Measurements from ENCODE around the gene PTPRF. TPM values are rescaled to one million over a fixed set of nuclear protein-coding genes. Genes with fewer than 3 reads are reported as not detected.

PTPRF gene
- total RNA-seq, 1 donor from 2014 or later, result 155 TPM

GRCh38 chr1:43541141-43541540 is 10.5 kb downstream of the PTPRF start:
- TF ChIP-seq, protein P1, sequence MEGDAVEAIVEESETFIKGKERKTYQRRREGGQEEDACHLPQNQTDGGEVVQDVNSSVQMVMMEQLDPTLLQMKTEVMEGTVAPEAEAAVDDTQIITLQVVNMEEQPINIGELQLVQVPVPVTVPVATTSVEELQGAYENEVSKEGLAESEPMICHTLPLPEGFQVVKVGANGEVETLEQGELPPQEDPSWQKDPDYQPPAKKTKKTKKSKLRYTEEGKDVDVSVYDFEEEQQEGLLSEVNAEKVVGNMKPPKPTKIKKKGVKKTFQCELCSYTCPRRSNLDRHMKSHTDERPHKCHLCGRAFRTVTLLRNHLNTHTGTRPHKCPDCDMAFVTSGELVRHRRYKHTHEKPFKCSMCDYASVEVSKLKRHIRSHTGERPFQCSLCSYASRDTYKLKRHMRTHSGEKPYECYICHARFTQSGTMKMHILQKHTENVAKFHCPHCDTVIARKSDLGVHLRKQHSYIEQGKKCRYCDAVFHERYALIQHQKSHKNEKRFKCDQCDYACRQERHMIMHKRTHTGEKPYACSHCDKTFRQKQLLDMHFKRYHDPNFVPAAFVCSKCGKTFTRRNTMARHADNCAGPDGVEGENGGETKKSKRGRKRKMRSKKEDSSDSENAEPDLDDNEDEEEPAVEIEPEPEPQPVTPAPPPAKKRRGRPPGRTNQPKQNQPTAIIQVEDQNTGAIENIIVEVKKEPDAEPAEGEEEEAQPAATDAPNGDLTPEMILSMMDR (conservative IDR thresholded peaks at IDR 0.05; ENCODE audit: low read depth, low read length), result no peak
- no peak overlapping the region for H3K4me3 ChIP-seq (ENCODE audit: low read depth, low read length)
- DNase-seq (ENCODE audit: low read depth), result no peak

DNA sequence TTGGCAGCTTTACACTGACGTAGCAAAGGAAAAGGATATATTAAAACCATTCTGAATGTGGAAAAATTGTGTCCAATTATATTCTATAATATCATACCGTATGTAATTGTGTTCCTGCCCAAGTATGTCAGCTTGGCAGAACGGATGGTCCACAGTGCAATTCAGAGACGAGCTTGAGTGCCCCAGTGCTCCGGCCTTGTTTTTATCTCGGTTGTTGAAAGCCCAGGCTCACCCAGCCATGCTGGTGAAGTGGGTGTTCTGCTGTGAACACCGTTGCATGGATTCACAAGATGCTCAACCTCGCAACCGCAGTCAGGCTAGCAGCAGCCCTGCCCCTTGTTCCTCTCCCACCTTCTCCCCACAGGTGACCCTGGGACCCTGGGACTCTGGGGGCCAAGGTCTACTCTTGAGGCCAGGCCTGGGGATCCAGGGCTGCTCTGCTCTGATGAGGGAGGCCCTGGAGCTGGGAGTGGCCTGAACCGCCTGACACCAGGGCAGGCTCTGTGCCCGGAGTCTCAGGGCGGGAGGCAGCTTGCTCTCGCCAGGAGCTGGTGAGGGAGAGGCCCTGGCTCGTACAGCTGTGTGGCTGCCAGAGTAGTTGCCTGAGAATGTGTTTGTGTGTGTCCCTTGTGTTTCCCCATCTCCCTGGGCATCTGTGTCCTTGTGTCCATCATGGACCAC is 11.2 kb downstream of the PTPRF start:
- DNase-seq (ENCODE audit: low read depth), result no peak
- TF ChIP-seq, protein P1 (conservative IDR thresholded peaks at IDR 0.05; ENCODE audit: low read depth, low read length), result no peak
- no peak overlapping the region for H3K4me3 ChIP-seq (ENCODE audit: low read depth, low read length)

- DNase-seq (ENCODE audit: low read depth), result no peak
- TF ChIP-seq, protein P1 (conservative IDR thresholded peaks at IDR 0.05; ENCODE audit: low read depth, low read length), result no peak
- no peak overlapping the region for H3K4me3 ChIP-seq (ENCODE audit: low read depth, low read length)
Observed at GRCh38 chr1:43542527-43543458, 12.1 kb downstream of the PTPRF start.

DNA sequence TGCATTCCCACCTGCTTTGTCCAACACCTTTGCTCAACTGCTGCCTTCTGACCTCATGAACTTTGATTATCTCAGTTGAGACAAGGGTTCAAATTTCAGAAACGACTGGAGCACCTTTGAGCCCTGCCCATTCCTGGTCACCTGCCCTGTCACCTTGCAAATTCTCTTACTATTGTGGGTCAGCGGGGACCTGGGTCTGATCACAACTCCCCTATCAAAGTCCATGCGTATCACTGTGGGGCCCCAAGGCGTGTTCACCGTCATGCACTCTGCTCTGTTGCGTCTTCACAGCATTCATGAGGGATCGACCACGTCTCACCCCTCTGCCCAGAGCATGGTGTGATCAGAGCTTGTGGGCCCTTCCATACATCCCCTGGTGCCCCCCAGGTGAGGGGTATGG is 12.9 kb downstream of the PTPRF start:
- no peak for DNase-seq (ENCODE audit: low read depth)
- TF ChIP-seq, protein P1 (conservative IDR thresholded peaks at IDR 0.05; ENCODE audit: low read depth, low read length), result no peak
- no peak overlapping the region for H3K4me3 ChIP-seq (ENCODE audit: low read depth, low read length)

GRCh38 chr1:43545339-43545694 is 14.6 kb downstream of the PTPRF start:
- H3K4me3 ChIP-seq (ENCODE audit: low read depth, low read length), result no peak overlapping the region
- TF ChIP-seq, protein P1 (conservative IDR thresholded peaks at IDR 0.05; ENCODE audit: low read depth, low read length), result no peak
- no peak for DNase-seq (ENCODE audit: low read depth)

DNA sequence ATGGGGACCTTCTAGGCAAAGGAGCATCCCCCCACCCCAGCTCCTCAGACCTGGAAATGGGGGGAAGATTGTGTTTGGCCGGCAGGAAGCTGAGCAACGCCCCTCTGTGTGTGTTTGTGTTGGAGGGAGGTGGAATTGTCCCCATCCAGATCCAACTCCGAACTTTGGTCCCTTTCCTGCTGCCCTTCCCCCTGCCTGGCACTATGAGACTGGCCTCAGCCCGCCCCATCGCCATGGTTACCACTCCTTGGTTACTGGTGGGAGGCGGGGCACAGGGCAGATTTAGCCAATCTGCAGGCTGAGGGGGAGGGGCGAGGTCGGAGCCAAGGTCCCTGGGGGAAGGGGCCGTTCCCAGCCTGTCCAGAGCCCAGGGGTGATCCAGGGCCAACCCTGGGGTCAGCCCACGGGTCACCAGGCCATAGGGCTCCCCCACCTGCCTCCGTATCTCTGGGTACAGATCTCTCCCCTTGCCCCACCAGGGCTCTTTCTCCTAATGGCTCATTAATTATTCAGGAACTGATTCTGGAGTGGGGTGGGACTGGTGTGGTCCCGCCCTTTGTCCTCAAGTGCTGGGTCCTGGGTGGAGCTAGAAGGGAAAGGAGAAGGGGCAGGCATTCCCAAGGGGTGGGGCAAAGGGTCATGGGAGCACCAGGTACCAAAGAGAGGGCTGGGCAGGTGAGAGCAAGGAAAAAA is 15.2 kb downstream of the PTPRF start:
- H3K4me3 ChIP-seq (ENCODE audit: low read depth, low read length), result no peak overlapping the region
- TF ChIP-seq, protein P1 (conservative IDR thresholded peaks at IDR 0.05; ENCODE audit: low read depth, low read length), result no peak
- no peak for DNase-seq (ENCODE audit: low read depth)

Data from epithelial cell of proximal tubule (primary cell).